Medulla oblongata (tissue), 1 donor: Measurements from ENCODE around the gene FARP1.

Source experiments
- DNase-seq: peaks from one replicate; pipeline ENCODE4 v3.0.0-alpha.2; 2015; ENCODE audit errors: extremely low spot score

FARP1 gene

DNA sequence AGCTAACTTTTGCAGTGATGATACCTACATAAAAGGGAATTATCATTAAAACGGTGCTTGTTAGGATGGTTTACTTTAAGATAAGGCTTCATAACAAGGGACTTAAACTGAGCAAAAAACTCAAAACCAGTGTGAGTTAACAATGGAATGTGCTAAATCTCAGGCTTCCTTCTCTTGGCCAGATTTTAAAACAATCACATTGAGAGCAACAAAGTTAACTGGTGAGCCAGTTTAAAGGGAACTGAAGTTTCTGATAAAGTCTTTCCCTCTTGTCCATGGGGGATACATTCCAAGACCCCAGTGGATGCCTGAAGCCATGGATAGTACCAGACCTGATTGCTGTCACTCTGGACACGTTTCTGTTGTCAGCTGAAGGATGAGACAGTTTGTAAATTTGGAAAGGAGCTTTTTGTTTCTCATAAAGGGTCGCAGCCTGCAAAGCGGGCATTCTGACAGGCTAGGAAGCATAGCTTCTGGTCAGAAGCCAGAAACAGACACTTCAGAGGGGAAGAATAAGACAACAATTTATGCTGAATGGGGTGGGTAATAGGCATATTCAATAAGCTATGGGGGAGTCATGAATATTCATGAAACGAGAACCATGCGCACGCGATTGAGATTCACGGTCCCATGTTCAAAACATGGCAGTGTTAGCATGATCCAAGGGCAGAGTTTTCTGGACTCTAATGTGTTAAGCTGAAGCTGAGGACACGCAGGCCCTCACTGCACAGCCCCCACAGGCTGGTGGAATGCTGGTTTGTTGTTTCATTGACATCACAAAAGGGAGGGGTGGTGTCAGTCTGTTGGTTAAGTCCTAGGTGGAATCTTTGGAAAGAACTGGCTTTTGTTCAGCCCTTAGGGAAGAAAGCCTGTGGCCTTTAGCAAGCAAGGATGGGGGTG lies 184.7 kb downstream of the FARP1 start:
- no peak for DNase-seq

DNA sequence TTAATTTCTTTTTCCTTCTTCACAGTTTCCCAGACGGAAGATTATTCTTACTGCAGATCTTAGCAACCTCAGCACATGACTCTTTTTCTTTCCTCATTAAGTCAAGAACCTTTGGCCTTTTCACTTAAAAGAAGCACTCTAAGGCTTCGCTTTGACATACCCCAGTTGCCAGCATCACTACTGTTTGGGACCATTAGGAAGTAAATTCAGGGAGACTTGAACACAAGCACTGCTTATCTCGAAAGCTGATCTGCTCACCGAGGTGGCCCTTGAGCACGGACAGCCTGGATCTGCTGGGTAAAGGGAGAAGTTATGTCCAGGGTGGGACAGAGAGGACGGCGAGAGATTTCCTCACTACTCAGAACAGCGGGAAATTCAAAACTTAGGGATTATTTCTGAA lies 185.6 kb downstream of the FARP1 start:
- no peak for DNase-seq

DNA sequence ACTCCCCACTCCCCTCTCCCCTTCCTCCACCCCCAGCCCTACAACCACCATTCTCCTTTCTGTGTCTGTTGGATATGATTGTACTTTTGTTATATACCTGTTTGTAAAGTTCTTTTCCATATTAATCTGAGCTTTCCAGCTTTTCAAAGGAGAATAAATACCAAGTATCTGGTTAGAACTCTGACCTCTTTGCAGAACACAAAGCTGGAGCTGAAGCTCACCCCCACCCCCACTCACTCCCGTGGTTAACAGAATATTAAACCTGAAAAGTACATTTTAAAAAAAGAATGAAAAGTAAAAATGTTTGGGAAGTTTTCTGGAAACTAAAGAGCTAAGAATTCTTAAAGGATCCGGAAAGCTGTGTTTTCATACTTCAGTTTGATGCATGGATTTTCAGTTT lies 189.3 kb downstream of the FARP1 start:
- no peak for DNase-seq

- no peak for DNase-seq
Observed at GRCh38 chr13:98332691-98333090, 189.8 kb downstream of the FARP1 start.

- DNase-seq, result peak; percentile 9
Observed at GRCh38 chr13:98333486-98333885, 190.6 kb downstream of the FARP1 start.

GRCh38 chr13:98334620-98335205 lies 191.8 kb downstream of the FARP1 start:
- no peak for DNase-seq

- no peak for DNase-seq
Observed at GRCh38 chr13:98335721-98336120, 192.8 kb downstream of the FARP1 start.

GRCh38 chr13:98338310-98338709 lies 195.4 kb downstream of the FARP1 start:
- no peak for DNase-seq

- DNase-seq, result no peak
Observed at GRCh38 chr13:98339684-98340425, 197.0 kb downstream of the FARP1 start.

- no peak for DNase-seq
Observed at GRCh38 chr13:98342953-98343352, 200.1 kb downstream of the FARP1 start.

DNA sequence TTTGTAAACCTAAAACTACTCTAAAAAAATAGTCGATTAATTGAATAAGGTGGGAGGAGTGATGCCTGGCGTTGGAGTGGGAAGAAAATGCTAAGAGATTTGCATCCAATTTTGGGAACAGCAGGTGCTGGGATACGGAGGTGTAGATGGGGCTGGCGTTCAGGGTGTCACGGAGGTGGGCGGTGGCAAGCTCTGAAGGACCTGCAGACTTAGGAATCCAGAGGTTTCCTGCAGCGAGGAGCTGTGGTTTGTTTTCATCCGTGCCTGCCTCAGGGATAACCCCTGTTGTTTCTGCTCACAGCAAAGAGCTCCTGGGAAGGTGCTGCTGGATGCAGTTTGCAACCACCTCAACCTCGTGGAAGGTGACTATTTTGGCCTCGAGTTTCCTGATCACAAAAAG lies 200.6 kb downstream of the FARP1 start:
- no peak for DNase-seq

GRCh38 chr13:98344392-98344791 lies 201.5 kb downstream of the FARP1 start:
- DNase-seq, result no peak

GRCh38 chr13:98345107-98345935 lies 202.4 kb downstream of the FARP1 start:
- DNase-seq, result no peak

DNA sequence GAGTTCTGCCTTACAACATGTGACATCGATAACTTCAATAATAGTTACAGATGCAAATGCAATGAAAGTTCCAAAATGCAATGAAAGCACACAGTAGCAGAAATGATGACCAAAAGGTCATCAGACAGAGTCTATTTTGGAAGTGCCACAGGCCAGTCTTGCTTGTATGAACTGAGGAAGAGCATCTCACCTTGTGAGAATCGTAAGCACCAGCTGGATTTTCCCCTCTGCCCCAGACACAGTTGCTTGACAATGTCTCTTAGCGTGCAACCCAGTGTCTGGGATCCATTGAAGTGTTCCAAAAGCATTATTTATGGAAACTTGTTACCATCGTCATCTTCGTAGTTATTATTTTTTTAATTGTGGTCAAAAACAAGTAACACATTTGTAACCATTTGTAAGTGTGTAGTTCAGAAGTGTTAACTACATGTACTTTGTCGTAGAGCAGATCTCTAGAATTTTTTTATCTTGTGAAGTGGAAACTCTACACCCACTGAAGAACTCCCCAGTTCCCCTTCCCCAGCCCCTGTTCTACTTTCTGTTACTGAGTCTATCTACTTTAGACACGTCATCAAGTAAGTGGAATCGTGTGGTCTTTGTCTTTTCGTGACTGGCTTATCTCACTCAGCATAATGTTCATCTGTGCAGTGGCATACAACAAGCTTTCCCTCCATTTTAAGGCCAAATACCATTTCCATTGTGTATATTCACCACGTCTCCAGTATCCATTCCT lies 204.2 kb downstream of the FARP1 start:
- no peak for DNase-seq

GRCh38 chr13:98347756-98348155 lies 204.9 kb downstream of the FARP1 start:
- no peak for DNase-seq

DNA sequence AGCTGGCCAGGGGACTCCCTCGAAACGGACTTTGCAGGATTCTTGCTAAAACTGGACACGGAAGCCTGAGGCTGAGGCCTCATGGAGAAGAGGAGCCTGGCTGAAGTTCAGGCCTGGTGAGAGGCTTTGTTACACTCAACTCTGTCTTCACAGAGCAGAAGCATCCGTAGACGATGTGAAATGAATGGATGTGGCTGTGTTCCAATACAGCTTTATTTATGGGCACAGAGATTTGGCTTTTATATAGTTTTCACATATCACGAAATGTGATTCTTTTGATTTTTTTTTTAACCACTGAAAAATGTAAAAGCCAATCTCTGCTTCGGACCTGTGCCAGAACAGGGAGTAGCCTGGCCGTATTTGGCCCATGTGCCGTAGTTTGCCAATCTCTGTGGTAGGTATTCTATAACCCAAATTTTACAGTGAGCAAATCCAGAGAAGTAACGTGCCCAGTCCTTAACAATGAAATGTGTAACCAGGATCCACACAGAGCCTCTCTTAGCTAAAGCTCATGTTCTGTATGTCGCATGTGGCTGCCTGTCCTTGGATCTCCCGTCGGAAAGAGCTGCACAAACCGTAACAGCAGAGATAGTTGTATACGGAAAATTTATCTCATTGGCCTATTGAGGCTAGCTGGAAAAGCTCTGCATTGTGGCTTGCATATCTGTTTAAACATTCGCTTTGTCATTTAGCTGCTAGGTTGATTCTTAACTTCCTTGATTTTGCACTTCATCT lies 205.7 kb downstream of the FARP1 start:
- no peak for DNase-seq

- no peak for DNase-seq
Observed at GRCh38 chr13:98349731-98350305, 206.9 kb downstream of the FARP1 start.

DNA sequence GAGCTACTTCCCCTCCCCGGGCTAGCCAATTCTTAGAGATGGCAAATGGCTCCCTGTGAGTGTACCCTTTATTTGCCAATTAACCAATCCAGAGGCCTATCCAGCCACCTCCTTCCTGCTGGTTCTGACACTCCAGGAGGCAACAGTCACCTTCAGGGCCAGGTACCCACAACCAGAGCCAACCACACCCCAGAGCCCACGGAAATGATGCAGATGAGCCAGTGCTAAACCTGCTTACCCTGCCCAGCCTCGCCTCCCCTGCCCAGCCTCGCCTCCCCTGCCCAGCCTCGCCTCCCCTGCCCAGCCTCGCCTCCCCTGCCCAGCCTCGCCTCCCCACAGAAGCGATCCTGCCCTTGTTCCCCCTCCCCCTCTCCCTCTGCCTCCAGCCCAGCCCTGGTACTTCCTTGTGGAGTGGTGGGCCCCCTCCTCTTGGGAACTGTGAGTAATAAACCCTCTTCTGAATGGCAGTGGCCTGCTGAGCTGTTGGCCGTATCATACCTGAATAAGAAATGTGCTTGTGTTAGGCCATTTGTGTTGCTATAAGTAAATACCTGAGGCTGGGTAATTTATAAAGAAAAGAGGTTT lies 207.9 kb downstream of the FARP1 start:
- DNase-seq, result no peak

GRCh38 chr13:98351636-98352035 lies 208.7 kb downstream of the FARP1 start:
- DNase-seq, result no peak

GRCh38 chr13:98352226-98352625 lies 209.3 kb downstream of the FARP1 start:
- no peak for DNase-seq
